Skeletal muscle satellite cell (primary cell): ENCODE measurements around the gene CTRB1.
"Not testable (repeated sequence)": the region's sequence is repeated elsewhere in the genome, so short reads cannot be mapped to it uniquely, and the experiment has no call there.

Experiments
- H3K27me3 ChIP-seq: 2 replicates; pipeline ENCODE4 v1.7.0; 2013; ENCODE audit warnings: low read length; ENCODE audit not compliant: control insufficient read depth, insufficient read depth
- H3K36me3 ChIP-seq: 2 replicates; pipeline ENCODE4 v1.7.0; 2013; ENCODE audit warnings: mild to moderate bottlenecking, control low read depth, low read length; ENCODE audit not compliant: insufficient read depth
- H3K4me1 ChIP-seq: 2 replicates; pipeline ENCODE4 v1.7.0; 2013; ENCODE audit warnings: low read length; ENCODE audit not compliant: control insufficient read depth, insufficient read depth
- H3K4me2 ChIP-seq: 2 replicates; pipeline ENCODE4 v1.7.0; 2013; ENCODE audit warnings: mild to moderate bottlenecking, low read length
- H3K4me3 ChIP-seq: 2 replicates; pipeline ENCODE4 v1.7.0; 2013; ENCODE audit warnings: low read length
- H3K9ac ChIP-seq: 2 replicates; pipeline ENCODE4 v1.7.0; 2013; ENCODE audit warnings: mild to moderate bottlenecking, low read depth, low read length, moderate library complexity
- H3K9me3 ChIP-seq: replicated peaks from 2 replicates; pipeline ENCODE4 v1.7.0; 2013; ENCODE audit warnings: mild to moderate bottlenecking, control low read depth, low read length

Gene CTRB1

GRCh38 chr16:75219088-75219487 is 300 bp downstream of the CTRB1 start:
- Histone ChIP-seq H3K9ac (no peak overlapping the region), H3K4me3 (no peak overlapping the region), H3K36me3 (no peaks in the 10 kb centered on the region), H3K9me3 (no peaks in the 10 kb centered on the region), H3K4me1 (no peaks in the 10 kb centered on the region), H3K4me2 (no peak overlapping the region), H3K27me3 (no peaks in the 10 kb centered on the region)

GRCh38 chr16:75219838-75220237 is 1.1 kb downstream of the CTRB1 start:
- no peaks in the 10 kb centered on the region for H3K36me3 ChIP-seq
- H3K4me1 ChIP-seq, result no peaks in the 10 kb centered on the region
- no peaks in the 10 kb centered on the region for H3K27me3 ChIP-seq
- H3K4me2 ChIP-seq, result no peak overlapping the region
- no peak overlapping the region for H3K4me3 ChIP-seq
- H3K9me3 ChIP-seq, result no peaks in the 10 kb centered on the region
- no peak overlapping the region for H3K9ac ChIP-seq

GRCh38 chr16:75222271-75222783 is 3.5 kb downstream of the CTRB1 start:
- Histone ChIP-seq H3K4me1 (no peaks in the 10 kb centered on the region), H3K4me2 (no peak overlapping the region), H3K9me3 (no peaks in the 10 kb centered on the region), H3K9ac (no peak overlapping the region), H3K27me3 (no peaks in the 10 kb centered on the region), H3K36me3 (peaks cover 2% of the 10 kb centered on the region), H3K4me3 (no peak overlapping the region)

GRCh38 chr16:75223129-75223528 is 4.3 kb downstream of the CTRB1 start:
- peaks cover 10% of the 10 kb centered on the region for H3K36me3 ChIP-seq
- H3K4me1 ChIP-seq, H3K27me3 ChIP-seq, H3K4me2 ChIP-seq, H3K9ac ChIP-seq, H3K9me3 ChIP-seq, H3K4me3 ChIP-seq: not testable (repeated sequence)

GRCh38 chr16:75224306-75225082 is 5.7 kb downstream of the CTRB1 start:
- Histone ChIP-seq H3K4me1 (no peaks in the 10 kb centered on the region), H3K9ac (no peak overlapping the region), H3K27me3 (no peaks in the 10 kb centered on the region), H3K4me3 (no peak overlapping the region), H3K4me2 (no peak overlapping the region), H3K36me3 (peaks cover 24% of the 10 kb centered on the region), H3K9me3 (no peaks in the 10 kb centered on the region)

- H3K4me3 ChIP-seq, result no peak overlapping the region
- H3K36me3 ChIP-seq, result peaks cover 30% of the 10 kb centered on the region
- H3K4me2 ChIP-seq, result no peak overlapping the region
- no peaks in the 10 kb centered on the region for H3K4me1 ChIP-seq
- no peaks in the 10 kb centered on the region for H3K27me3 ChIP-seq
- H3K9ac ChIP-seq, result no peak overlapping the region
- no peaks in the 10 kb centered on the region for H3K9me3 ChIP-seq
Measured at GRCh38 chr16:75225092-75225491, 6.3 kb downstream of the CTRB1 start.

- Histone ChIP-seq H3K4me2 (no peak overlapping the region), H3K4me3 (no peak overlapping the region), H3K27me3 (no peaks in the 10 kb centered on the region), H3K36me3 (peaks cover 37% of the 10 kb centered on the region), H3K4me1 (no peaks in the 10 kb centered on the region), H3K9ac (no peak overlapping the region), H3K9me3 (no peaks in the 10 kb centered on the region)
Measured at GRCh38 chr16:75225678-75226515, 7.1 kb downstream of the CTRB1 start.

GRCh38 chr16:75226550-75227360 is 8.0 kb downstream of the CTRB1 start:
- H3K36me3 ChIP-seq, result peaks cover 42% of the 10 kb centered on the region
- no peaks in the 10 kb centered on the region for H3K9me3 ChIP-seq
- H3K27me3 ChIP-seq, result no peaks in the 10 kb centered on the region
- no peak overlapping the region for H3K9ac ChIP-seq
- H3K4me2 ChIP-seq, result no peak overlapping the region
- no peaks in the 10 kb centered on the region for H3K4me1 ChIP-seq
- no peak overlapping the region for H3K4me3 ChIP-seq

- H3K4me2 ChIP-seq, result no peak overlapping the region
- H3K36me3 ChIP-seq, result peaks cover 45% of the 10 kb centered on the region
- H3K9me3 ChIP-seq, result no peaks in the 10 kb centered on the region
- H3K4me1 ChIP-seq, result no peaks in the 10 kb centered on the region
- no peaks in the 10 kb centered on the region for H3K27me3 ChIP-seq
- H3K9ac ChIP-seq, result no peak overlapping the region
- no peak overlapping the region for H3K4me3 ChIP-seq
Measured at GRCh38 chr16:75227361-75228142, 8.8 kb downstream of the CTRB1 start.

- H3K27me3 ChIP-seq, result no peaks in the 10 kb centered on the region
- no peak overlapping the region for H3K9ac ChIP-seq
- no peaks in the 10 kb centered on the region for H3K4me1 ChIP-seq
- peaks cover 53% of the 10 kb centered on the region for H3K36me3 ChIP-seq
- H3K9me3 ChIP-seq, result no peaks in the 10 kb centered on the region
- H3K4me3 ChIP-seq, result no peak overlapping the region
- no peak overlapping the region for H3K4me2 ChIP-seq
Measured at GRCh38 chr16:75228143-75228976, 9.6 kb downstream of the CTRB1 start.
